GM19193 (cell line): ENCODE results near the gene BTBD6.

Source experiments
- POLR2A ChIP-seq: IDR thresholded peaks from 4 replicates; pipeline ENCODE4 v1.6.1; 2011; ENCODE audit not compliant: insufficient read depth, insufficient read length; ENCODE audit errors: extremely low read depth

BTBD6 gene

DNA sequence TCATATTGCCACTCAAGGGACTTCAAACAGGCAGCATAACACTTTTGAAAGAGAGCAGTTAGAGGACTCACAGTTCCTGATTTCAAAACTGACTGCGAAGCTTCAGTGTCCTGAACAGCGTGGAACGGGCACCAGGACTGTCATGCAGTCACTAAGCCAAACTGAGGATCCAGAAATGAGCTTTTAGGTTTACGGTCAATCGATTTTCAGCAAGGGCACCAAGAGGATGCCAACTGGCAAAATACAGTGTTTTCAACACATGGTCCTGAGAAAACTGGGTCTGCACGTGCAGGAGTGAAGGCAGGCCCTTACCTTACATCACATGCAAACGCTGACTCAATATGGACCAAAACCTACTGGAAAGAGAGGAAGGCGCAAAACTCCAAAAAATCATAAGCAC, 36.8 kb downstream of the BTBD6 start:
- TF ChIP-seq POLR2A, result no peak

DNA sequence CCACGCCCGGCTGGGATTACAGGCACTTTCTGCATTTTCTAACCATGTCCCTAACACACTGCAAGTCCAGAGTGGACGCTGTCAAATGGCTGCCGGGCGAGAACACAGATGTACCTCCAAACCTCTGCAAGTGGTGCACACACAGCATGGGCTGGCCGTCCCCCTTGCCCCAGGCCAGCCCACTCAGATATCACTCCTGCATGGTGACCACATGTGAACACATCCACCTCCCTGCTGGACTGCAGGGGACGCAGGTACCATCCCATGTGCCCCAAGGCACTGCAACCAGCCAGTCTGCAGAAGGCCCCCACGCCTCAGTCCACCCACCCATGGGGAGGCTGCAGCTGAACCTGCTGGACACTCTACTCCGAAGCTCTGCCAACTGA, 38.4 kb downstream of the BTBD6 start:
- TF ChIP-seq POLR2A, result no peak

DNA sequence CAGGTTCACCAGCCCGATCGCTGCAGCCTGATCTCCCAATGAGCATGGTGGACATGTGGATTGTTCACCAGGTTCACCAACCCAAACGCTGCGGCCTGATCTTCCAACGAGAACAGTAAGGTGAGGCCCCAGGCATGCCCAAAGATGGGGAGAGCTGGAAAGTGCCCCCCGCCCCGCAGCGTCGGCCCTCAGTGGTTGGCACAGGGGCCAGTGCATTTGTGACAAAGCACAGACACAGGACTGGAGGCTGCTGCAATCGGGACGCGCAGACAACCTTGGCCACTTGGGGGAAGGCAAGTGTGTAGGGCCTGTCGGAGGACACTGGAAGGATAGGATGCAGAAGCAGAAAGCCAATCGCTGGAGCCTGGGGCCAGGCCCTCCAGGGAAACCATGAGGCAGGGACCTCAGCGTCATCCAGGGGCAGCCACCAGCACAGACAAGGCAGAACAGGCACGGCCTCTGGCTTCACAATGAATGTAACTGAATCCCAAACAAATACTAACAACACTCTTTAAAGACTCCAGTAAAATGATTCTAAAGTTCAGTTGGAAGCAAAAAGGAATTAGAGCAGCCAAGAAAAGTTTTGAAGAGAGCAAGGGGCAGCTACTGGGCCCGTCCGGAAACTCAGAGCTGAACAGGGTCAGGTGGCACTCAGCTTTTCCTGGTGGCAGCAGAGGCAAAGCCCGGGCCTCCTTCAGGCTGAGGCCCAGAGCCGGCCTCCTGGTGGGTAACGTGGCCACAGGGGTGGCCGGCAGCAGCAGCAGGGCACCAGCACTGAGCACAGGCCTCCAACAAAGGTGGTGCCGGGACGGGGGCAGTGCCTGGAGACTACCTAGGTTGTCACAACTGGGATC, 39.1 kb downstream of the BTBD6 start:
- TF ChIP-seq POLR2A, result no peak

GRCh38 chr14:105290621-105291346, 42.5 kb downstream of the BTBD6 start:
- TF ChIP-seq POLR2A, result no peak

GRCh38 chr14:105292826-105293711, 44.7 kb downstream of the BTBD6 start:
- TF ChIP-seq POLR2A, result no peak

GRCh38 chr14:105294142-105294597, 45.8 kb downstream of the BTBD6 start:
- TF ChIP-seq POLR2A, result no peak

DNA sequence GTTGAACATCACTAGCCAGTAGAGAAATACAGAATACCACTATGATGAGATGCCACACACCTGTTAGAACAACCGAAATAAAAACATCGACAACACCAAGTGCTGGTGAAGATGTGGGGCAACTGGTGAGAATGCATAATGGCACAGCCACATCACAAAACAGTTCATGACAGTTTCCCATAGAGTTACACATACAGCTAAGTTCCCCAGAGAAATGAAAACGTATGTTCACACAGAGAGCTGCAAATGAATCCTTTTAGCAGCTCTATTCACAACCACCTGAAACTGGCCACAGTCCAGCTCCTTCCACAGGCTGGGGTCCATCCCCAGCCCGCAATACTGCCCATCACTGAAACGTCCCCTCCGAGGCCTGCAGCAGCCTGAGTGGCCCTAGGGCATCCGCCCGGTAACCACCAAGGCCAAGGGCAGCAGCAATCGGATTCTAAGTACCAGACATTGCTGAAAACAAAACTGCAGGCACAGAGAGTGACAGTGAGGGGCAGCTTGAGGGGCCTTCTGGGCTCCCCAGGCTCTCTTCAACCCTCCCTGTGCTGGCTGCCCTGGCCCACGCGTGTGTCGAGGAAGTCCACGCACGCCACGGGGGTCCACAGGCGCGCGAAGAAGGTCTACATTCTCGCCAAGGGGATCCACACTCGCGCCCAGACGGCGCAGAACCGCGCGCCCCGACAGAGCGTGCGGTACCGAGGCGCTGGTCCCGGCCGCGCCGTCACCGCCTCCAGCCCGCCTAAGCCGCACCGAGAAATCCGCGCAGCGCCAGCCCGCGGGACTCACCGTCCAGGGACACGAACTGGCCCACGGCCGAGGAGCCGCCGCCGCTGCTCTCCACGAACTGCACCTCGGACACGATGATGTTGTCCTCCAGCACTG, 51.6 kb downstream of the BTBD6 start:
- TF ChIP-seq POLR2A, result no peak
